Measurements from ENCODE around the gene NHERF1. TPM values are rescaled to one million over a fixed set of nuclear protein-coding genes. Genes with fewer than 3 reads are reported as not detected.

NHERF1 gene
- total RNA-seq, 2 donors from 2014 or later, result 84.1 to 133 TPM

GRCh38 chr17:74752415-74752814, 4.0 kb downstream of the NHERF1 start:
- Histone ChIP-seq H3K36me3 (no peaks in the 10 kb centered on the region), H3K27ac (no peak overlapping the region), H3K4me3 (no peak overlapping the region), H3K9me3 (no peaks in the 10 kb centered on the region), H3K27me3 (replicated peaks; ENCODE audit: insufficient read depth) (no peaks in the 10 kb centered on the region), H3K4me1 (replicated peaks) (peaks cover 17% of the 10 kb centered on the region)
- DNase-seq (ENCODE audit: low spot score), result no peak
- TF ChIP-seq POLR2AphosphoS5 (IDR thresholded peaks at IDR 0.05), result no peak
- no peak for TF ChIP-seq CTCF (IDR thresholded peaks at IDR 0.05)
- intact Hi-C loops (cut with DNase I), result no loop called here
- WGBS, result 93% methylated on average over 9 of the region's 9 CpGs

DNA sequence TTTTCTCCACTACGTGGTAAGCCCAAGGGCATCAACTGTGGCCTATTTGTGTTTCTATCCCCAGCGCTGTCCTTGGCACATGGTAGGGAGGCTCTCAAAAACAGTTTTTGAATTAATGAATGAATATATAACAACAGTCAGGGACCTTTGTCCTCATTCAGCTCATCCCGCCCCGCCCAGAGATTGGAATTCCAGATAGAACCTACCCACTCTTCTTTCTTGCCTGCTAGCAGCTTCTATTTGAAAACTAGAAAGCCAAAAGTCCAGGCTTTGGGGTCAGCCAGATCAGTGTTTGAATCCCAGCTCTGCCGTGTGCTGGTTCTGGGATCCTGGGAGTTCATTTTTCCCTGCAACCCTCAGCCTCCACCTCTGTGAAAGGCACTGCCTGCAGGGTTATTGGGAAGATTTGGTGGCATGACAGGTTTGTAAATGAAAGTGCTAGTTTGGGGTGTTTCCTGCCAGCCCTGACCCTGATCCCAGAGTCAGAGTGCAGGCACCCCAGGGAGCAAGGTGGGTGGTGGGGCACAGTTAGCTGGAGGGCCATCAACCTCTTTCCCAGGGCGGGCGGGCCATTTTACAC, 4.5 kb downstream of the NHERF1 start:
- Histone ChIP-seq H3K4me3 (no peak overlapping the region), H3K27me3 (replicated peaks; ENCODE audit: insufficient read depth) (no peaks in the 10 kb centered on the region), H3K36me3 (no peaks in the 10 kb centered on the region), H3K27ac (no peak overlapping the region), H3K4me1 (replicated peaks) (peaks cover 22% of the 10 kb centered on the region), H3K9me3 (no peaks in the 10 kb centered on the region)
- DNase-seq (ENCODE audit: low spot score), result no peak
- intact Hi-C loops (cut with DNase I), result no loop called here
- WGBS, result 95% methylated on average over 7 of the region's 7 CpGs
- TF ChIP-seq CTCF (IDR thresholded peaks at IDR 0.05), result no peak

- DNase-seq (ENCODE audit: low spot score), result no peak
- H3K36me3 ChIP-seq, result no peaks in the 10 kb centered on the region
- intact Hi-C loops (cut with DNase I), result loop anchor here (5.0 kb wide), 1 partner anchor 528 kb away; no protein-coding TSS in a partner anchor
- H3K4me1 ChIP-seq (replicated peaks), result peaks cover 42% of the 10 kb centered on the region
- WGBS, result 95% methylated on average over 3 of the region's 3 CpGs
- no peaks in the 10 kb centered on the region for H3K9me3 ChIP-seq
- TF ChIP-seq POLR2AphosphoS5 (IDR thresholded peaks at IDR 0.05), result no peak
- TF ChIP-seq POLR2A (IDR thresholded peaks at IDR 0.05), result no peak
- no peak for TF ChIP-seq CTCF (IDR thresholded peaks at IDR 0.05)
- no peak overlapping the region for H3K27ac ChIP-seq
- no peak overlapping the region for H3K4me3 ChIP-seq
- no peaks in the 10 kb centered on the region for H3K27me3 ChIP-seq (replicated peaks; ENCODE audit: insufficient read depth)
These were observed 6.4 kb downstream of the NHERF1 start for GRCh38 chr17:74754832-74755231.

- no peaks in the 10 kb centered on the region for H3K9me3 ChIP-seq
- intact Hi-C loops (cut with DNase I), result loop anchor here (5.0 kb wide), 1 partner anchor 528 kb away; no protein-coding TSS in a partner anchor
- no peak overlapping the region for H3K4me3 ChIP-seq
- no peak for DNase-seq (ENCODE audit: low spot score)
- H3K27me3 ChIP-seq (replicated peaks; ENCODE audit: insufficient read depth), result no peaks in the 10 kb centered on the region
- WGBS, result 91% methylated on average over 8 of the region's 8 CpGs
- no peak for TF ChIP-seq CTCF (IDR thresholded peaks at IDR 0.05)
- no peak for TF ChIP-seq POLR2A (IDR thresholded peaks at IDR 0.05)
- no peak for TF ChIP-seq POLR2AphosphoS5 (IDR thresholded peaks at IDR 0.05)
- no peaks in the 10 kb centered on the region for H3K36me3 ChIP-seq
- H3K4me1 ChIP-seq (replicated peaks), result peaks cover 49% of the 10 kb centered on the region
- H3K27ac ChIP-seq, result no peak overlapping the region
These were observed 7.1 kb downstream of the NHERF1 start for GRCh38 chr17:74755533-74755932.

DNA sequence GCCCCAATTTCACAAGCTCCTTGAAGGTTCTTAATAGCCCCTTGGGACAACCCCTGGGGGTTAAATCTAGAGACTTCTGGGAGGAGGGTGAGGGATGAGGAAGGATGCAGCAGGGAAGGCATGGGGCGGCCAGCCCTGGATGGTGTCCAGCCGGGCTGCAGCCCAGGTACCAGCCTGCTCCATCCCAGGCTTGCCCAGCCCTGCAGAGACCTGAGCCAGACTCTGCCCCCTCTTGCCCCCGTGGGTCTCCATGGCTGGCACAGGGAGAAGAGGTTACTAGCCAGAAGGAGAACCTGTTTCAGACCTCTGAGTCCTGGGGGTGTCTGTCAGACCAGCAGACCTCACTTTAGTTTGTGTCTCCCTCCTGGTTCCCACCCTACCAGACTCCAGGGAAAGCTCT, 8.5 kb downstream of the NHERF1 start:
- H3K27ac ChIP-seq, result peak overlapping the region; percentile 90 to 91
- H3K27me3 ChIP-seq (replicated peaks; ENCODE audit: insufficient read depth), result no peaks in the 10 kb centered on the region
- no peak for DNase-seq (ENCODE audit: low spot score)
- H3K9me3 ChIP-seq, result no peaks in the 10 kb centered on the region
- no peaks in the 10 kb centered on the region for H3K36me3 ChIP-seq
- intact Hi-C loops (cut with DNase I), result loop anchor here (5.0 kb wide), 1 partner anchor 530 kb away; no protein-coding TSS in a partner anchor
- no peak overlapping the region for H3K4me3 ChIP-seq
- H3K4me1 ChIP-seq (replicated peaks), result peaks cover 50% of the 10 kb centered on the region
- 21% methylated on average over 3 of the region's 3 CpGs for WGBS
- TF ChIP-seq POLR2A (IDR thresholded peaks at IDR 0.05), result no peak
- no peak for TF ChIP-seq POLR2AphosphoS5 (IDR thresholded peaks at IDR 0.05)
- TF ChIP-seq CTCF (IDR thresholded peaks at IDR 0.05), result no peak

Measured in prostate gland (tissue), 2 donors.